OCI-LY7 (cell line): ENCODE data around the gene CLN5.

ENCODE experiments used
- CTCF ChIP-seq: fragments of 200-600 bp; sonication (generic); conservative IDR thresholded peaks from 2 replicates; pipeline ENCODE4 v1.5.1; 2014; ENCODE audit warnings: mild to moderate bottlenecking, antibody characterized with exemption, low read length, moderate library complexity, mixed read lengths
- EZH2phosphoT487 ChIP-seq: fragments of 200-600 bp; sonication (generic); IDR thresholded peaks from 2 replicates; pipeline ENCODE4 v1.6.1; 2018; ENCODE audit warnings: low read depth, borderline replicate concordance, mild to moderate bottlenecking, mixed run types, antibody characterized with exemption, low read length, moderate library complexity, mixed read lengths

- TF ChIP-seq CTCF (peak; percentile 68), EZH2phosphoT487 (no peak)
These were observed 25.2 kb downstream of the CLN5 start for GRCh38 chr13:77016888-77017623.
